ENCODE results near the gene ZNF169. TPM values are rescaled to one million over a fixed set of nuclear protein-coding genes. Genes with fewer than 3 reads are reported as not detected.
"Not testable (repeated sequence)": the region's sequence is repeated elsewhere in the genome, so short reads cannot be mapped to it uniquely, and the experiment has no call there.

The ZNF169 gene
- total and polyA plus RNA-seq, 2 donors (not counting 1 experiment from before 2014, with no cell fraction given), result 19.0 to 26.9 TPM

DNA sequence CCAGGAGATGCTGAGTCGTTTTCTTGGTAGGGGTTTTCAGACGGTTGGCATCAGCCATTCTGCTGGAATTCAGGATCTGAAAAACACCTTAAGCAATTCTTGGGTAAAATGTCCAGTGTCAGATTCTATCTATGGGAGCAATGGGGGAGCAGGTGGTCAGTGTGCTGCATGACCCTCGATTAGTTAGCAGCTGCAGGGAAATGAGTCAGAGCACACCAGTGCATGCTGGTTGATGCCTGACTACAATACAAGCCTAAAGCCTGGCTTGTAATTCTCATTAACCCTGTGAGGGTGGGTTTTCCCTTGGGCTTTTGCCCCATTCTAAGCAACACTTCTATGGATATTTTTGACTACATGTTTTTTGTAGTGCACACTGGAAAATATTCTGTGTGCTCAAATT lies 89.7 kb downstream of the ZNF169 start:
- H2AFZ ChIP-seq (ENCODE audit: insufficient read depth, low read depth, low read length, poor library complexity, severe bottlenecking); H3K4me1 Mint-ChIP-seq; H3K4me1 ChIP-seq (ENCODE audit: control insufficient read depth in 2 of 2, insufficient read depth in 2 of 2, low read length in 2 of 2); H3K4me2 ChIP-seq (replicated peaks; ENCODE audit: low read depth, low read length, poor library complexity, severe bottlenecking); H3K27ac ChIP-seq (ENCODE audit: low read length in 2 of 2); H3K27me3 ChIP-seq (replicated peaks in 1 of 4; ENCODE audit: control extremely low read depth in 1 of 4, control insufficient read depth in 3 of 4, insufficient read depth in 4 of 4, low read length in 3 of 4); H3K9ac ChIP-seq (ENCODE audit: low read length); H3K9me3 Mint-ChIP-seq (ENCODE audit: insufficient read depth); H3K4me3 Mint-ChIP-seq; POLR2A ChIA-PET; H3K27ac Mint-ChIP-seq; H3K9me3 ChIP-seq (ENCODE audit: control extremely low read depth in 1 of 3, control insufficient read depth in 2 of 3, insufficient read depth in 1 of 3, low read length in 2 of 3); DNase-seq; H4K20me1 ChIP-seq (ENCODE audit: control insufficient read depth, insufficient read depth, low read length, poor library complexity, severe bottlenecking); H3K79me2 ChIP-seq (ENCODE audit: control insufficient read depth, insufficient read depth, low read length); intact Hi-C loops (cut with micrococcal nuclease); H3K27me3 Mint-ChIP-seq; H3K36me3 ChIP-seq (replicated peaks in 1 of 2; ENCODE audit: control extremely low read depth in 1 of 2, control insufficient read depth in 1 of 2, extremely low read depth in 1 of 2, insufficient read depth in 2 of 2, low read length in 1 of 2); CTCF ChIA-PET; H3K4me3 ChIP-seq (ENCODE audit: control extremely low read depth in 1 of 5, extremely low read depth in 1 of 5, insufficient read depth in 1 of 5, low read depth in 2 of 5, low read length in 4 of 5); ATAC-seq (ENCODE audit: low read depth): not testable (repeated sequence)
- no CpG with 5 or more reads among the region's 3 CpGs for WGBS (ENCODE audit: insufficient coverage)

Other genes with a start within 250 kb of the ZNF169 start
- 9.8 and 11.4 TPM in 2 replicates for gene PTPDC1, start 174.8 kb upstream of the ZNF169 start, total RNA-seq
- gene PTPDC1, start 174.8 kb upstream of the ZNF169 start, polyA plus RNA-seq, result 3.7 TPM in 2 replicates
- not detected in 2 replicates for gene NUTM2F, start 69.3 kb downstream of the ZNF169 start, total RNA-seq
- not detected in 2 replicates for gene NUTM2F, start 69.3 kb downstream of the ZNF169 start, polyA plus RNA-seq

All from B cell (primary cell).